ENCODE data around the gene NEGR1.

NEGR1 gene

GRCh38 chr1:71434240-71434639, 848.1 kb downstream of the NEGR1 start:
- Histone ChIP-seq H3K4me3 (no peak overlapping the region), H3K27ac (no peak overlapping the region)
- no peak for TF ChIP-seq CTCF (IDR thresholded peaks at IDR 0.05)
- DNase-seq (ENCODE audit: low spot score) = no peak

GRCh38 chr1:71428029-71428428, 854.3 kb downstream of the NEGR1 start:
- no peak overlapping the region for H3K4me3 ChIP-seq
- no peak for DNase-seq (ENCODE audit: low spot score)
- no peak for TF ChIP-seq CTCF (IDR thresholded peaks at IDR 0.05)
- H3K27ac ChIP-seq = no peak overlapping the region

GRCh38 chr1:71427066-71427465, 855.3 kb downstream of the NEGR1 start:
- Histone ChIP-seq H3K4me3 (no peak overlapping the region), H3K27ac (no peak overlapping the region)
- no peak for TF ChIP-seq CTCF (IDR thresholded peaks at IDR 0.05)
- DNase-seq (ENCODE audit: low spot score) = no peak

GRCh38 chr1:71424536-71424935, 857.8 kb downstream of the NEGR1 start:
- Histone ChIP-seq H3K27ac (no peak overlapping the region), H3K4me3 (no peak overlapping the region)
- DNase-seq (ENCODE audit: low spot score) = no peak
- no peak for TF ChIP-seq CTCF (IDR thresholded peaks at IDR 0.05)

GRCh38 chr1:71422221-71422620, 860.1 kb downstream of the NEGR1 start:
- TF ChIP-seq CTCF (IDR thresholded peaks at IDR 0.05) = no peak
- no peak overlapping the region for H3K4me3 ChIP-seq
- H3K27ac ChIP-seq = no peak overlapping the region
- DNase-seq (ENCODE audit: low spot score) = no peak

GRCh38 chr1:71417421-71417820, 864.9 kb downstream of the NEGR1 start:
- no peak for TF ChIP-seq CTCF (IDR thresholded peaks at IDR 0.05)
- DNase-seq (ENCODE audit: low spot score) = no peak
- Histone ChIP-seq H3K27ac (no peak overlapping the region), H3K4me3 (no peak overlapping the region)

- Histone ChIP-seq H3K4me3 (no peak overlapping the region), H3K27ac (peak overlapping the region in 1 of 2 donors; percentile 24)
- DNase-seq (ENCODE audit: low spot score) = no peak
- no peak for TF ChIP-seq CTCF (IDR thresholded peaks at IDR 0.05)
These were observed 868.2 kb downstream of the NEGR1 start for GRCh38 chr1:71414179-71414578.
